GM12878 (cell line): ENCODE measurements around the gene ATG5. TPM values are rescaled to one million over a fixed set of nuclear protein-coding genes. Genes with fewer than 3 reads are reported as not detected.

Experiments
- ASH2L ChIP-seq: fragments of 300-600, 200-600 bp; sonication (generic); IDR thresholded peaks from 2 replicates; pipeline ENCODE4 v1.6.1; 2017; ENCODE audit warnings: low read depth, mild to moderate bottlenecking, borderline replicate concordance
- CHD1 ChIP-seq: IDR thresholded peaks from 2 replicates; pipeline ENCODE4 v1.6.1; 2012; ENCODE audit warnings: low read depth, low read length, improper control_type of control experiment
- HDAC2 ChIP-seq: fragments of 200-600 bp; sonication (generic); IDR thresholded peaks from 2 replicates; pipeline ENCODE4 v1.6.1; 2017
- KAT2A ChIP-seq: conservative IDR thresholded peaks from 2 replicates; pipeline ENCODE4 v1.6.1; 2011; ENCODE audit warnings: low read depth, low read length; ENCODE audit not compliant: control insufficient read depth
- LARP7 ChIP-seq: fragments of 450-650 bp; IDR thresholded peaks from 2 replicates; pipeline ENCODE4 v1.6.1; 2017; ENCODE audit warnings: mild to moderate bottlenecking
- NFXL1 ChIP-seq: fragments of 450-650 bp; IDR thresholded peaks from 2 replicates; pipeline ENCODE4 v1.6.1; 2017; ENCODE audit warnings: antibody characterized with exemption, mild to moderate bottlenecking, borderline replicate concordance
- NRF1 ChIP-seq: conservative IDR thresholded peaks from 2 replicates; pipeline ENCODE4 v1.6.1; 2011; ENCODE audit warnings: mild to moderate bottlenecking, low read depth, low read length, improper control_type of control experiment
- RELA ChIP-seq: fragments of 450-650 bp; IDR thresholded peaks from 2 replicates; pipeline ENCODE4 v1.8.0; 2014; ENCODE audit warnings: borderline replicate concordance; ENCODE audit not compliant: partially characterized antibody
- SIX5 ChIP-seq: IDR thresholded peaks from 2 replicates; pipeline ENCODE4 v1.6.1; 2011; ENCODE audit warnings: mild to moderate bottlenecking, low read depth, low read length, moderate library complexity; ENCODE audit not compliant: severe bottlenecking
- SMARCA5 ChIP-seq: fragments of 450-650 bp; IDR thresholded peaks from 2 replicates; pipeline ENCODE4 v1.6.1; 2017; ENCODE audit warnings: mild to moderate bottlenecking
- SPI1 ChIP-seq: IDR thresholded peaks from 2 replicates; pipeline ENCODE4 v1.6.1; 2011; ENCODE audit warnings: low read depth, mild to moderate bottlenecking, low read length, moderate library complexity, borderline replicate concordance; ENCODE audit not compliant: insufficient read depth
- TAF1 ChIP-seq: IDR thresholded peaks from 2 replicates; pipeline ENCODE4 v1.6.1; 2011; ENCODE audit warnings: mild to moderate bottlenecking, low read depth, low read length, borderline replicate concordance
- TCF12 ChIP-seq: IDR thresholded peaks from 2 replicates; pipeline ENCODE4 v1.6.1; 2011; ENCODE audit warnings: low read depth, mild to moderate bottlenecking, low read length
- ZSCAN29 ChIP-seq: fragments of 450-650 bp; IDR thresholded peaks from 2 replicates; pipeline ENCODE4 v1.6.1; 2017; ENCODE audit warnings: mild to moderate bottlenecking, moderate library complexity
- polyA plus RNA-seq, 11 experiments: library from polyadenylated mRNA; depleted of rRNA in 4 of 11; unstranded in 6 of 11; stranded (reverse) in 5 of 11; fragments of >200 nt; fragmentation: Nextera tagmentation in 4 of 11; fragmentation: Illumina TruSeq in 1 of 11; extraction: Ambion mirVana in 4 of 11; extraction: Trizol in 1 of 11; gene quantifications; 1 replicate in 1 of 11; 2 replicates in 10 of 11; pipeline versions ENCODE4 v1.2.1 to v1.2.3, GENCODE V29; 2011 to 2016; ENCODE audit warnings: inconsistent platforms in 2 of 11, missing spikeins in 2 of 11, low read depth in 1 of 11
- total RNA-seq, 4 experiments: library from RNA; depleted of rRNA in 3 of 4; stranded (reverse); fragments of >200 nt in 3 of 4; fragmentation: Illumina TruSeq in 1 of 4; extraction: Trizol in 1 of 4; gene quantifications; 2 replicates each; pipeline versions ENCODE4 v1.2.1 to v1.2.3, GENCODE V29; 2013 to 2021
- TF ChIP-seq, protein P1 (sequence below): fragments of 450-650 bp; formaldehyde crosslinking; IDR thresholded peaks from 2 replicates; pipeline ENCODE4 v1.4.0; 2022; ENCODE audit warnings: mild to moderate bottlenecking, moderate library complexity
- TF ChIP-seq, protein P2 (sequence below): IDR thresholded peaks from 2 replicates; pipeline ENCODE4 v1.6.1; 2011; ENCODE audit warnings: mild to moderate bottlenecking, low read depth, low read length, moderate library complexity; ENCODE audit not compliant: insufficient replicate concordance
- TF ChIP-seq, protein P3 (sequence below): fragments of 450-650 bp; formaldehyde crosslinking; IDR thresholded peaks from 2 replicates; pipeline ENCODE4 v1.5.0; 2022; ENCODE audit warnings: mild to moderate bottlenecking, missing genetic modification characterization
- TF ChIP-seq, protein P4 (sequence below), 3 experiments: IDR thresholded peaks in 2 of 3; conservative IDR thresholded peaks in 1 of 3; 2 replicates each; pipeline ENCODE4 v1.5.1; 2011; ENCODE audit warnings: low read depth in 3 of 3, low read length in 3 of 3, mild to moderate bottlenecking in 3 of 3, control low read depth in 2 of 3, moderate library complexity in 2 of 3, inconsistent platforms in 1 of 3, mixed read lengths in 1 of 3; ENCODE audit not compliant: control insufficient read depth in 2 of 3, insufficient read depth in 1 of 3; ENCODE audit errors: extremely low read depth in 1 of 3
- TF ChIP-seq, protein P5 (sequence below): IDR thresholded peaks from 2 replicates; pipeline ENCODE4 v1.6.1; 2011; ENCODE audit warnings: borderline replicate concordance, low read depth, mild to moderate bottlenecking, moderate library complexity, mixed read lengths, low read length; ENCODE audit not compliant: insufficient read depth; ENCODE audit errors: extremely low read length

Gene ATG5
- total and polyA plus RNA-seq, 10 of the 15 experiments (the other 5 are each of a cell fraction or from before 2014, with no cell fraction given), result 12.9 to 51.8 (median 23.9) TPM

DNA sequence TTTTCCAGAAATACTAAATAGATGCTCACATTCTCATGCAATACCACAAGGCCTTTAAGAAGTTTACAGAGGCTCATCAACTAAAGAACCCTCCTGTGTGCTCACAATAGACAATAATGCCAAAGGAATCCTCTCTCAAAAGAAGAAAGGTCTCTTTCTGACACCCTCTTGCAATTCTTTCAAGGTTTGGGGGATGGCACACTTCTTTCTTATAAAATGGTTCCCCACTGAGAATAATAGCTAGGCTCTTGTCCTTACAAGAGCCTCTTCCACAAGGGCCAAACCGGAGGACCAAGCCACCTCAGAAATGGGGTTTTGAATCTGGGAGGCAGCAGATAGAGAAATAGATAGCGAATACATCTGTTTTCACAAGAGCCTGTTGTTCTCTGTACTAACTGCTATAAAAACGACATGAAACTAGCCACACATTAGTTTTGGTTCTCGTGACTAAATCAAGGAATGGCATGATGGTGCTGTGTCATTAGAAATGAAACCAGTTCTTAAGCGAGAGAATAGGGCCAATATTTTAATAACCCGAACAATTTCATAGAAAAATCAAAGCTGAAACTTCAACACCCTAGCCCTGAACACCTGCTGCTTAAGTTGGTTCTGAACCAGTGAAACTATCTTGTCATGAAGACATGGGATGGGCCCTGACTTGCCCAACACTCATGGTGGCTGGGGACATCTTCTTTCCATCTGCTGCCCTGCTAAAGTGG, 158.3 kb downstream of the ATG5 start (continued):
- TF ChIP-seq, protein P1, sequence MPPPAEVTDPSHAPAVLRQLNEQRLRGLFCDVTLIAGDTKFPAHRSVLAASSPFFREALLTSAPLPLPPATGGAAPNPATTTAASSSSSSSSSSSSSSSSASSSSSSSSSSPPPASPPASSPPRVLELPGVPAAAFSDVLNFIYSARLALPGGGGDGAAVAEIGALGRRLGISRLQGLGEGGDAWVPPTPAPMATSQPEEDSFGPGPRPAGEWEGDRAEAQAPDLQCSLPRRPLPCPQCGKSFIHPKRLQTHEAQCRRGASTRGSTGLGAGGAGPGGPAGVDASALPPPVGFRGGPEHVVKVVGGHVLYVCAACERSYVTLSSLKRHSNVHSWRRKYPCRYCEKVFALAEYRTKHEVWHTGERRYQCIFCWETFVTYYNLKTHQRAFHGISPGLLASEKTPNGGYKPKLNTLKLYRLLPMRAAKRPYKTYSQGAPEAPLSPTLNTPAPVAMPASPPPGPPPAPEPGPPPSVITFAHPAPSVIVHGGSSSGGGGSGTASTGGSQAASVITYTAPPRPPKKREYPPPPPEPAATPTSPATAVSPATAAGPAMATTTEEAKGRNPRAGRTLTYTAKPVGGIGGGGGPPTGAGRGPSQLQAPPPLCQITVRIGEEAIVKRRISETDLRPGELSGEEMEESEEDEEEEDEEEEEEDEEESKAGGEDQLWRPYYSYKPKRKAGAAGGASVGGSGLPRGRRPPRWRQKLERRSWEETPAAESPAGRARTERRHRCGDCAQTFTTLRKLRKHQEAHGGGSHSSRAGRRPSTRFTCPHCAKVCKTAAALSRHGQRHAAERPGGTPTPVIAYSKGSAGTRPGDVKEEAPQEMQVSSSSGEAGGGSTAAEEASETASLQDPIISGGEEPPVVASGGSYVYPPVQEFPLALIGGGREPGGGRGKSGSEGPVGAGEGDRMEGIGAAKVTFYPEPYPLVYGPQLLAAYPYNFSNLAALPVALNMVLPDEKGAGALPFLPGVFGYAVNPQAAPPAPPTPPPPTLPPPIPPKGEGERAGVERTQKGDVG (CRISPR knock-in tag), result no peak
- TF ChIP-seq, protein P2, sequence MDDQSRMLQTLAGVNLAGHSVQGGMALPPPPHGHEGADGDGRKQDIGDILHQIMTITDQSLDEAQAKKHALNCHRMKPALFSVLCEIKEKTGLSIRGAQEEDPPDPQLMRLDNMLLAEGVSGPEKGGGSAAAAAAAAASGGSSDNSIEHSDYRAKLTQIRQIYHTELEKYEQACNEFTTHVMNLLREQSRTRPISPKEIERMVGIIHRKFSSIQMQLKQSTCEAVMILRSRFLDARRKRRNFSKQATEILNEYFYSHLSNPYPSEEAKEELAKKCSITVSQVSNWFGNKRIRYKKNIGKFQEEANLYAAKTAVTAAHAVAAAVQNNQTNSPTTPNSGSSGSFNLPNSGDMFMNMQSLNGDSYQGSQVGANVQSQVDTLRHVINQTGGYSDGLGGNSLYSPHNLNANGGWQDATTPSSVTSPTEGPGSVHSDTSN, result no peak
- TF ChIP-seq, protein P3, sequence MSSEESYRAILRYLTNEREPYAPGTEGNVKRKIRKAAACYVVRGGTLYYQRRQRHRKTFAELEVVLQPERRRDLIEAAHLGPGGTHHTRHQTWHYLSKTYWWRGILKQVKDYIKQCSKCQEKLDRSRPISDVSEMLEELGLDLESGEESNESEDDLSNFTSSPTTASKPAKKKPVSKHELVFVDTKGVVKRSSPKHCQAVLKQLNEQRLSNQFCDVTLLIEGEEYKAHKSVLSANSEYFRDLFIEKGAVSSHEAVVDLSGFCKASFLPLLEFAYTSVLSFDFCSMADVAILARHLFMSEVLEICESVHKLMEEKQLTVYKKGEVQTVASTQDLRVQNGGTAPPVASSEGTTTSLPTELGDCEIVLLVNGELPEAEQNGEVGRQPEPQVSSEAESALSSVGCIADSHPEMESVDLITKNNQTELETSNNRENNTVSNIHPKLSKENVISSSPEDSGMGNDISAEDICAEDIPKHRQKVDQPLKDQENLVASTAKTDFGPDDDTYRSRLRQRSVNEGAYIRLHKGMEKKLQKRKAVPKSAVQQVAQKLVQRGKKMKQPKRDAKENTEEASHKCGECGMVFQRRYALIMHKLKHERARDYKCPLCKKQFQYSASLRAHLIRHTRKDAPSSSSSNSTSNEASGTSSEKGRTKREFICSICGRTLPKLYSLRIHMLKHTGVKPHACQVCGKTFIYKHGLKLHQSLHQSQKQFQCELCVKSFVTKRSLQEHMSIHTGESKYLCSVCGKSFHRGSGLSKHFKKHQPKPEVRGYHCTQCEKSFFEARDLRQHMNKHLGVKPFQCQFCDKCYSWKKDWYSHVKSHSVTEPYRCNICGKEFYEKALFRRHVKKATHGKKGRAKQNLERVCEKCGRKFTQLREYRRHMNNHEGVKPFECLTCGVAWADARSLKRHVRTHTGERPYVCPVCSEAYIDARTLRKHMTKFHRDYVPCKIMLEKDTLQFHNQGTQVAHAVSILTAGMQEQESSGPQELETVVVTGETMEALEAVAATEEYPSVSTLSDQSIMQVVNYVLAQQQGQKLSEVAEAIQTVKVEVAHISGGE, result no peak
- no peak for TF ChIP-seq SPI1
- TF ChIP-seq SIX5, result no peak
- TF ChIP-seq CHD1, result 0 out of 2 replicates have a peak, but pooled peaks have one; percentile 4
- TF ChIP-seq TAF1, result no peak
- TF ChIP-seq ASH2L, result no peak
- no peak for TF ChIP-seq KAT2A
- no peak for TF ChIP-seq LARP7
- TF ChIP-seq NFXL1, result no peak
- TF ChIP-seq NRF1, result no peak
- TF ChIP-seq, protein P4, sequence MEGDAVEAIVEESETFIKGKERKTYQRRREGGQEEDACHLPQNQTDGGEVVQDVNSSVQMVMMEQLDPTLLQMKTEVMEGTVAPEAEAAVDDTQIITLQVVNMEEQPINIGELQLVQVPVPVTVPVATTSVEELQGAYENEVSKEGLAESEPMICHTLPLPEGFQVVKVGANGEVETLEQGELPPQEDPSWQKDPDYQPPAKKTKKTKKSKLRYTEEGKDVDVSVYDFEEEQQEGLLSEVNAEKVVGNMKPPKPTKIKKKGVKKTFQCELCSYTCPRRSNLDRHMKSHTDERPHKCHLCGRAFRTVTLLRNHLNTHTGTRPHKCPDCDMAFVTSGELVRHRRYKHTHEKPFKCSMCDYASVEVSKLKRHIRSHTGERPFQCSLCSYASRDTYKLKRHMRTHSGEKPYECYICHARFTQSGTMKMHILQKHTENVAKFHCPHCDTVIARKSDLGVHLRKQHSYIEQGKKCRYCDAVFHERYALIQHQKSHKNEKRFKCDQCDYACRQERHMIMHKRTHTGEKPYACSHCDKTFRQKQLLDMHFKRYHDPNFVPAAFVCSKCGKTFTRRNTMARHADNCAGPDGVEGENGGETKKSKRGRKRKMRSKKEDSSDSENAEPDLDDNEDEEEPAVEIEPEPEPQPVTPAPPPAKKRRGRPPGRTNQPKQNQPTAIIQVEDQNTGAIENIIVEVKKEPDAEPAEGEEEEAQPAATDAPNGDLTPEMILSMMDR (IDR thresholded peaks at IDR 0.05 in 2 of 3, conservative IDR thresholded peaks at IDR 0.05 in 1 of 3; ENCODE audit: control insufficient read depth in 2 of 3, extremely low read depth in 1 of 3, insufficient read depth in 1 of 3, low read depth in 3 of 3, low read length in 3 of 3), result no peak
- TF ChIP-seq, protein P5, sequence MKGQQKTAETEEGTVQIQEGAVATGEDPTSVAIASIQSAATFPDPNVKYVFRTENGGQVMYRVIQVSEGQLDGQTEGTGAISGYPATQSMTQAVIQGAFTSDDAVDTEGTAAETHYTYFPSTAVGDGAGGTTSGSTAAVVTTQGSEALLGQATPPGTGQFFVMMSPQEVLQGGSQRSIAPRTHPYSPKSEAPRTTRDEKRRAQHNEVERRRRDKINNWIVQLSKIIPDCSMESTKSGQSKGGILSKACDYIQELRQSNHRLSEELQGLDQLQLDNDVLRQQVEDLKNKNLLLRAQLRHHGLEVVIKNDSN, result no peak
- peak; percentile 87; the same call in 1 of the 2 replicates for TF ChIP-seq TCF12
- TF ChIP-seq ZSCAN29, result no peak
- no peak for TF ChIP-seq SMARCA5
- TF ChIP-seq RELA, result peak; percentile 15
- no peak for TF ChIP-seq HDAC2
